ENCODE measurements around the gene RNF141. TPM values are rescaled to one million over a fixed set of nuclear protein-coding genes. Genes with fewer than 3 reads are reported as not detected.

Gene RNF141
- total RNA-seq, 1 experiment from 2014 or later, result 28.4 TPM

- Mint-ChIP-seq H3K4me3 (ENCODE audit: unreplicated experiment) (peak overlapping the region; percentile 64), H3K4me1 (ENCODE audit: insufficient read depth, unreplicated experiment) (peaks cover 23% of the 10 kb centered on the region), H3K36me3 (ENCODE audit: insufficient read depth, unreplicated experiment) (peaks cover 5% of the 10 kb centered on the region), H3K27ac (ENCODE audit: low read depth, unreplicated experiment) (peak overlapping the region; percentile 96), H3K9me3 (ENCODE audit: unreplicated experiment) (no peaks in the 10 kb centered on the region), H3K27me3 (ENCODE audit: insufficient read depth, unreplicated experiment) (no peaks in the 10 kb centered on the region)
- intact Hi-C loops (cut with micrococcal nuclease), result no loop called here
- CTCF ChIA-PET, result interaction anchor here (0.7 to 2.9 kb wide), 13 partner anchors 16 to 246 kb away, joined by 3 to 13 read pairs (median 4); partner anchors contain the start of genes AMPD3 and RNF141
- no peak for TF ChIP-seq CTCF (IDR thresholded peaks at IDR 0.05; ENCODE audit: unreplicated experiment)
- peak; percentile 84 for DNase-seq (ENCODE audit: unreplicated experiment)
- TSS peak; percentile 51 for BruUV-seq (replicated peaks)
- POLR2A ChIA-PET, result interaction anchor here (0.6 to 5.2 kb wide), 37 partner anchors 9 to 1173 kb away, joined by 3 to 75 read pairs (median 4); partner anchors contain the start of genes AMPD3, CTR9, EIF4G2 and RNF141
Measured at GRCh38 chr11:10488121-10488933, 52.7 kb downstream of the RNF141 start.

GRCh38 chr11:10487002-10487647 is 53.9 kb downstream of the RNF141 start:
- Mint-ChIP-seq H3K36me3 (ENCODE audit: insufficient read depth, unreplicated experiment) (no peaks in the 10 kb centered on the region), H3K4me1 (ENCODE audit: insufficient read depth, unreplicated experiment) (peaks cover 23% of the 10 kb centered on the region), H3K9me3 (ENCODE audit: unreplicated experiment) (no peaks in the 10 kb centered on the region), H3K27ac (ENCODE audit: low read depth, unreplicated experiment) (peak overlapping the region; percentile 96), H3K4me3 (ENCODE audit: unreplicated experiment) (no peak overlapping the region), H3K27me3 (ENCODE audit: insufficient read depth, unreplicated experiment) (no peaks in the 10 kb centered on the region)
- DNase-seq (ENCODE audit: unreplicated experiment), result no peak
- POLR2A ChIA-PET, result interaction anchor here (2.9 to 5.2 kb wide), 5 partner anchors 7 to 54 kb away, joined by 11 to 75 read pairs (median 48); partner anchors contain the start of genes AMPD3 and RNF141
- TF ChIP-seq CTCF (IDR thresholded peaks at IDR 0.05; ENCODE audit: unreplicated experiment), result no peak
- CTCF ChIA-PET, result interaction anchor here (0.9 to 2.9 kb wide), 3 partner anchors 31 to 54 kb away, joined by 5 to 13 read pairs (median 5); partner anchors contain the start of genes AMPD3 and RNF141
- no TSS peak for BruUV-seq (replicated peaks)
- intact Hi-C loops (cut with micrococcal nuclease), result no loop called here

GRCh38 chr11:10486161-10486840 is 54.7 kb downstream of the RNF141 start:
- H3K4me3 Mint-ChIP-seq (ENCODE audit: unreplicated experiment), result no peak overlapping the region
- H3K27me3 Mint-ChIP-seq (ENCODE audit: insufficient read depth, unreplicated experiment), result no peaks in the 10 kb centered on the region
- TF ChIP-seq CTCF (IDR thresholded peaks at IDR 0.05; ENCODE audit: unreplicated experiment), result no peak
- no peaks in the 10 kb centered on the region for H3K36me3 Mint-ChIP-seq (ENCODE audit: insufficient read depth, unreplicated experiment)
- H3K27ac Mint-ChIP-seq (ENCODE audit: low read depth, unreplicated experiment), result no peak overlapping the region
- ChIA-PET CTCF (interaction anchor here (0.6 to 2.9 kb wide), 5 partner anchors 31 to 1341 kb away, joined by 3 to 13 read pairs (median 4); partner anchors contain the start of genes AMPD3 and RNF141), POLR2A (no interaction called here)
- peaks cover 23% of the 10 kb centered on the region for H3K4me1 Mint-ChIP-seq (ENCODE audit: insufficient read depth, unreplicated experiment)
- intact Hi-C loops (cut with micrococcal nuclease), result no loop called here
- DNase-seq (ENCODE audit: unreplicated experiment), result no peak
- BruUV-seq (replicated peaks), result no TSS peak
- H3K9me3 Mint-ChIP-seq (ENCODE audit: unreplicated experiment), result no peaks in the 10 kb centered on the region
